T-cell (primary cell): ENCODE measurements around the gene CTSW. TPM values are rescaled to one million over a fixed set of nuclear protein-coding genes. Genes with fewer than 3 reads are reported as not detected.

Experiments used
- ATAC-seq, 4 experiments: fragments of 200-7000 bp in 3 of 4; fragments of 150-1000 bp in 1 of 4; cut with Tn5 transposase; replicated peaks in 1 of 4; 1 replicate in 3 of 4; 2 replicates in 1 of 4; pipeline ENCODE4 v1.10.0; 2021; ENCODE audit warnings: moderate library complexity in 3 of 4, mild to moderate bottlenecking in 2 of 4, moderate number of reproducible peaks in 1 of 4
- CTCF ChIA-PET, 2 donors: fragments of 300-600 bp; sonication (Branson Sonifier 250); formaldehyde crosslinking; loops; one replicate each; lab custom pipeline; 2022; ENCODE audit warnings: antibody characterized with exemption in 2 of 2; lab: Charles Lee
- POLR2A ChIA-PET, 2 donors: fragments of 300-600 bp; sonication (Branson Sonifier 250); formaldehyde crosslinking; loops; one replicate each; lab custom pipeline; 2022; ENCODE audit warnings: antibody characterized with exemption in 2 of 2; lab: Charles Lee
- DNase-seq, 35 experiments: peaks; one replicate each; pipeline versions ENCODE4 v3.0.0 to v3.0.0-alpha.2; 2013 to 2023
- H3K27ac ChIP-seq: one replicate; pipeline ENCODE4 v1.5.1; 2013; ENCODE audit warnings: low read length
- H3K27me3 ChIP-seq, 2 experiments: replicated peaks in 1 of 2; 1 replicate in 1 of 2; 2 replicates in 1 of 2; pipeline versions ENCODE4 v1.6.1 to v1.7.0; 2013; ENCODE audit warnings: low read length in 1 of 2, mixed read lengths in 1 of 2; ENCODE audit not compliant: control insufficient read depth in 2 of 2, insufficient read depth in 2 of 2; ENCODE audit errors: extremely low read depth in 1 of 2
- H3K36me3 ChIP-seq, 2 donors: 1 replicate in 1 of 2; 2 replicates in 1 of 2; pipeline versions ENCODE4 v1.6.1 to v1.7.0; 2013; ENCODE audit warnings: low read length in 1 of 2; ENCODE audit not compliant: control insufficient read depth in 2 of 2, insufficient read depth in 1 of 2; ENCODE audit errors: extremely low read depth in 1 of 2
- H3K4me1 ChIP-seq, 2 experiments: 1 replicate in 1 of 2; 2 replicates in 1 of 2; pipeline versions ENCODE4 v1.6.1 to v1.7.0; 2013; ENCODE audit warnings: low read length in 2 of 2, mixed read lengths in 1 of 2; ENCODE audit not compliant: insufficient read depth in 2 of 2, control insufficient read depth in 1 of 2; ENCODE audit errors: extremely low read depth in 1 of 2
- H3K4me3 ChIP-seq, 2 donors: 1 replicate in 1 of 2; 2 replicates in 1 of 2; pipeline versions ENCODE4 v1.5.1 to v1.7.0; 2013; ENCODE audit warnings: mild to moderate bottlenecking in 2 of 2, low read length in 1 of 2, moderate library complexity in 1 of 2; ENCODE audit not compliant: control insufficient read depth in 1 of 2; ENCODE audit errors: extremely low read depth in 1 of 2
- H3K9me3 ChIP-seq: 2 replicates; pipeline ENCODE4 v1.7.0; 2013
- H3K27ac Mint-ChIP-seq, 2 donors: one replicate each; pipeline ENCODE4 v1.8.0; 2020 to 2021; ENCODE audit warnings: mild to moderate bottlenecking in 2 of 2, mixed read lengths in 2 of 2
- H3K27me3 Mint-ChIP-seq, 2 donors: one replicate each; pipeline ENCODE4 v1.8.0; 2021 to 2022; ENCODE audit warnings: mixed read lengths in 2 of 2
- H3K36me3 Mint-ChIP-seq: one replicate; pipeline ENCODE4 v1.8.0; 2021; ENCODE audit warnings: mixed read lengths
- H3K4me1 Mint-ChIP-seq, 3 donors: one replicate each; pipeline ENCODE4 v1.8.0; 2020 to 2022; ENCODE audit warnings: mixed read lengths in 3 of 3, mild to moderate bottlenecking in 1 of 3
- H3K4me3 Mint-ChIP-seq, 3 donors: one replicate each; pipeline ENCODE4 v1.8.0; 2020 to 2022; ENCODE audit warnings: mild to moderate bottlenecking in 3 of 3, mixed read lengths in 3 of 3, moderate library complexity in 3 of 3
- H3K9me3 Mint-ChIP-seq, 3 donors: one replicate each; pipeline ENCODE4 v1.8.0; 2020 to 2022; ENCODE audit warnings: mixed read lengths in 3 of 3
- WGBS: methylation state at CpG from one replicate; pipeline ENCODE4 v1.1.5; 2013; ENCODE audit warnings: missing lambda C conversion rate; ENCODE audit not compliant: insufficient coverage; 5-methylcytosine and 5-hydroxymethylcytosine counted together
- total RNA-seq, 35 experiments: library from RNA in 6 of 35; stranded (reverse) in 6 of 35; fragments of 120-200 nt in 1 of 35; gene quantifications; one replicate each; pipeline versions ENCODE4 v1.2.1 to v1.2.4 and lab custom pipeline; 2013 to 2026

Gene CTSW
- total RNA-seq, 5 donors from 2014 or later (not counting 1 experiment from before 2014, with no cell fraction given), result 45.3 to 127 (median 66.4) TPM

- Histone ChIP-seq H3K4me1 (peaks cover 7 to 29% of the 10 kb centered on the region in 2 experiments), H3K27me3 (peaks cover 0 to 43% of the 10 kb centered on the region in 2 experiments), H3K4me3 (no peak overlapping the region), H3K36me3 (no peaks in the 10 kb centered on the region), H3K27ac (no peak overlapping the region), H3K9me3 (no peaks in the 10 kb centered on the region)
- CTCF ChIA-PET, result no interaction called here
- Mint-ChIP-seq H3K4me3 (no peak overlapping the region), H3K27ac (no peak overlapping the region), H3K27me3 (peaks cover 0 to 4% of the 10 kb centered on the region in 2 donors), H3K9me3 (no peaks in the 10 kb centered on the region), H3K4me1 (peaks cover 5 to 14% (median 6%) of the 10 kb centered on the region in 3 donors), H3K36me3 (no peaks in the 10 kb centered on the region)
- DNase-seq (no peak), ATAC-seq (no peak)
- 13% methylated on average over 1 of the region's 5 CpGs for WGBS
- POLR2A ChIA-PET, result interaction anchor here in 1 of 2 donors (0.5 kb wide), 1 partner anchor 1569 kb away, joined by 3 read pairs; no protein-coding TSS in a partner anchor
These were observed 23.4 kb downstream of the CTSW start for GRCh38 chr11:65903068-65903481.

- Mint-ChIP-seq H3K27ac (no peak overlapping the region), H3K4me1 (peaks cover 3 to 13% (median 5%) of the 10 kb centered on the region in 3 donors), H3K9me3 (no peaks in the 10 kb centered on the region), H3K4me3 (no peak overlapping the region), H3K36me3 (no peaks in the 10 kb centered on the region), H3K27me3 (peaks cover 0 to 3% of the 10 kb centered on the region in 2 donors)
- no peaks in the 10 kb centered on the region for H3K9me3 ChIP-seq
- no peaks in the 10 kb centered on the region for H3K36me3 ChIP-seq
- DNase-seq (no peak), ATAC-seq (no peak)
- peaks cover 0 to 42% of the 10 kb centered on the region in 2 experiments for H3K27me3 ChIP-seq
- no peak overlapping the region for H3K4me3 ChIP-seq
- CTCF ChIA-PET, result no interaction called here
- POLR2A ChIA-PET, result no interaction called here
- 88% methylated on average over 8 of the region's 8 CpGs for WGBS
- peaks cover 7 to 27% of the 10 kb centered on the region in 2 experiments for H3K4me1 ChIP-seq
- no peak overlapping the region for H3K27ac ChIP-seq
These were observed 24.1 kb downstream of the CTSW start for GRCh38 chr11:65903715-65904114.

GRCh38 chr11:65906602-65907001 lies 27.0 kb downstream of the CTSW start:
- no peak overlapping the region for H3K27ac ChIP-seq
- Mint-ChIP-seq H3K36me3 (no peaks in the 10 kb centered on the region), H3K27ac (no peak overlapping the region), H3K4me1 (peaks cover 0 to 10% (median 6%) of the 10 kb centered on the region in 3 donors), H3K27me3 (peaks cover 1 to 4% of the 10 kb centered on the region in 2 donors), H3K4me3 (no peak overlapping the region), H3K9me3 (no peaks in the 10 kb centered on the region)
- peaks cover 0 to 41% of the 10 kb centered on the region in 2 experiments for H3K27me3 ChIP-seq
- 63% methylated on average over 1 of the region's 5 CpGs for WGBS
- no peaks in the 10 kb centered on the region for H3K36me3 ChIP-seq
- H3K4me1 ChIP-seq, result peaks cover 0 to 9% of the 10 kb centered on the region in 2 experiments
- ATAC-seq, result no peak
- H3K4me3 ChIP-seq, result no peak overlapping the region
- no peaks in the 10 kb centered on the region for H3K9me3 ChIP-seq
- DNase-seq, result no peak
- POLR2A ChIA-PET, result interaction anchor here in 1 of 2 donors (0.5 kb wide), 1 partner anchor 311 kb away, joined by 3 read pairs; the partner anchor contains the start of gene KCNK7
- CTCF ChIA-PET, result interaction anchor here (0.5 to 1.5 kb wide), 2 partner anchors 16 to 101 kb away, joined by 3 to 4 read pairs; partner anchors contain the start of gene CCDC85B (in 1 of the 2)

- DNase-seq (no peak), ATAC-seq (no peak)
- Mint-ChIP-seq H3K4me1 (peaks cover 0 to 7% (median 6%) of the 10 kb centered on the region in 3 donors), H3K4me3 (no peak overlapping the region), H3K9me3 (no peaks in the 10 kb centered on the region), H3K36me3 (no peaks in the 10 kb centered on the region), H3K27ac (no peak overlapping the region), H3K27me3 (peaks cover 1 to 4% of the 10 kb centered on the region in 2 donors)
- Histone ChIP-seq H3K27me3 (peaks cover 0 to 42% of the 10 kb centered on the region in 2 experiments), H3K27ac (no peak overlapping the region), H3K9me3 (no peaks in the 10 kb centered on the region), H3K4me3 (no peak overlapping the region), H3K4me1 (peaks cover 0 to 8% of the 10 kb centered on the region in 2 experiments), H3K36me3 (no peaks in the 10 kb centered on the region)
- 89% methylated on average over 5 of the region's 6 CpGs for WGBS
- CTCF ChIA-PET, result no interaction called here
- POLR2A ChIA-PET, result no interaction called here
These were observed 28.2 kb downstream of the CTSW start for GRCh38 chr11:65907878-65908277.

- H3K4me3 ChIP-seq, result no peak overlapping the region
- Mint-ChIP-seq H3K4me3 (no peak overlapping the region), H3K36me3 (peaks cover 5% of the 10 kb centered on the region), H3K9me3 (no peaks in the 10 kb centered on the region), H3K4me1 (peaks cover 20 to 28% (median 26%) of the 10 kb centered on the region in 3 donors), H3K27ac (no peak overlapping the region), H3K27me3 (peaks cover under 1 to 4% of the 10 kb centered on the region in 2 donors)
- H3K27ac ChIP-seq, result no peak overlapping the region
- no peak for ATAC-seq
- H3K9me3 ChIP-seq, result no peaks in the 10 kb centered on the region
- WGBS, result 61% methylated on average over 10 of the region's 14 CpGs
- H3K36me3 ChIP-seq, result peaks cover 0 to 3% of the 10 kb centered on the region in 2 donors
- POLR2A ChIA-PET, result no interaction called here
- CTCF ChIA-PET, result no interaction called here
- no peak for DNase-seq
- H3K27me3 ChIP-seq, result peaks cover 0 to 31% of the 10 kb centered on the region in 2 experiments
- H3K4me1 ChIP-seq, result peaks cover 3 to 28% of the 10 kb centered on the region in 2 experiments
These were observed 32.3 kb downstream of the CTSW start for GRCh38 chr11:65911682-65912568.

GRCh38 chr11:65912845-65913244 lies 33.2 kb downstream of the CTSW start:
- Mint-ChIP-seq H3K4me1 (peaks cover 24 to 33% (median 32%) of the 10 kb centered on the region in 3 donors), H3K36me3 (peaks cover 7% of the 10 kb centered on the region), H3K27me3 (peaks cover 0 to 4% of the 10 kb centered on the region in 2 donors), H3K27ac (no peak overlapping the region), H3K9me3 (no peaks in the 10 kb centered on the region), H3K4me3 (no peak overlapping the region)
- Histone ChIP-seq H3K4me3 (no peak overlapping the region), H3K4me1 (peaks cover 12 to 37% of the 10 kb centered on the region in 2 experiments), H3K36me3 (peaks cover 0 to 11% of the 10 kb centered on the region in 2 donors), H3K9me3 (no peaks in the 10 kb centered on the region), H3K27me3 (peaks cover 0 to 24% of the 10 kb centered on the region in 2 experiments), H3K27ac (no peak overlapping the region)
- ATAC-seq, result no peak
- POLR2A ChIA-PET, result no interaction called here
- DNase-seq, result no peak
- WGBS, result 72% methylated on average over 3 of the region's 4 CpGs
- CTCF ChIA-PET, result no interaction called here
